Endothelial cell (in vitro differentiated cells): ENCODE data around the gene PPWD1. TPM values are rescaled to one million over a fixed set of nuclear protein-coding genes. Genes with fewer than 3 reads are reported as not detected.

Experiments used
- DNase-seq: peaks from one replicate; pipeline ENCODE4 v3.0.0; 2021; ENCODE audit warnings: low spot score
- H3K27ac Mint-ChIP-seq: one replicate; pipeline ENCODE4 v1.8.0; 2021; ENCODE audit warnings: mixed read lengths, inconsistent platforms; ENCODE audit not compliant: unreplicated experiment
- H3K27me3 Mint-ChIP-seq: one replicate; pipeline ENCODE4 v1.8.0; 2021; ENCODE audit warnings: mild to moderate bottlenecking, moderate library complexity, mixed read lengths, inconsistent platforms; ENCODE audit not compliant: unreplicated experiment
- H3K36me3 Mint-ChIP-seq: one replicate; pipeline ENCODE4 v1.8.0; 2021; ENCODE audit warnings: mild to moderate bottlenecking, low read depth, mixed read lengths, inconsistent platforms; ENCODE audit not compliant: unreplicated experiment
- H3K4me1 Mint-ChIP-seq: one replicate; pipeline ENCODE4 v1.8.0; 2021; ENCODE audit warnings: mild to moderate bottlenecking, mixed read lengths, inconsistent platforms; ENCODE audit not compliant: unreplicated experiment
- H3K4me3 Mint-ChIP-seq: one replicate; pipeline ENCODE4 v1.8.0; 2021; ENCODE audit warnings: mild to moderate bottlenecking, mixed read lengths, inconsistent platforms; ENCODE audit not compliant: unreplicated experiment
- H3K9me3 Mint-ChIP-seq: one replicate; pipeline ENCODE4 v1.8.0; 2021; ENCODE audit warnings: mixed read lengths, inconsistent platforms; ENCODE audit not compliant: unreplicated experiment
- total RNA-seq: library from RNA; stranded (reverse); fragmentation: NEBNext Ultra II Directional; extraction: Animal tissue kit (Norgen Biotek cat#: 25700); gene quantifications from one replicate; pipeline ENCODE4 v1.2.1, GENCODE V29; 2021; ENCODE audit not compliant: unreplicated experiment
- TF ChIP-seq, protein P1 (sequence below): fragments of 200-600 bp; sonication (generic); IDR thresholded peaks from one replicate; pipeline ENCODE4 v1.5.0; 2021; ENCODE audit warnings: antibody characterized with exemption; ENCODE audit not compliant: unreplicated experiment

Gene PPWD1
- total RNA-seq, 1 donor from 2014 or later: 44.9 TPM

DNA sequence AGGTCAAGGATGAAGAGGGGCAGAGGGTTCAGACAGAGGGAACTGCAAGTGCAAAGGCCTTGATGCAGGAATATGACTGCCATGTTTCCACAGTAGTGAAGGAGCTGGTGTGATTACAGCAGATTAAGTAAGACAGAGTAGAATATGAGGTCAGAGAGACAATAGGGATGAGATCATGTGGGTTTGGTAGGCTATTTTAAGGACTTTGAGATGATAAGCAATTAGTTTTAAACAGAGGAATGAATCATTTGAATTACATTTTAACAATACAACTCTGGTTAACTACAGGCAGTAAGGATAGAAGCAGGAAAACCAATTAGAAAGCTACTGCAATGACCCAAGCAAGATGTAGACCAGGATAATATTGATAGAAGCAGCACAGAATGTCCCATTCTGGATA is 7.8 kb upstream of the PPWD1 start:
- TF ChIP-seq, protein P1, sequence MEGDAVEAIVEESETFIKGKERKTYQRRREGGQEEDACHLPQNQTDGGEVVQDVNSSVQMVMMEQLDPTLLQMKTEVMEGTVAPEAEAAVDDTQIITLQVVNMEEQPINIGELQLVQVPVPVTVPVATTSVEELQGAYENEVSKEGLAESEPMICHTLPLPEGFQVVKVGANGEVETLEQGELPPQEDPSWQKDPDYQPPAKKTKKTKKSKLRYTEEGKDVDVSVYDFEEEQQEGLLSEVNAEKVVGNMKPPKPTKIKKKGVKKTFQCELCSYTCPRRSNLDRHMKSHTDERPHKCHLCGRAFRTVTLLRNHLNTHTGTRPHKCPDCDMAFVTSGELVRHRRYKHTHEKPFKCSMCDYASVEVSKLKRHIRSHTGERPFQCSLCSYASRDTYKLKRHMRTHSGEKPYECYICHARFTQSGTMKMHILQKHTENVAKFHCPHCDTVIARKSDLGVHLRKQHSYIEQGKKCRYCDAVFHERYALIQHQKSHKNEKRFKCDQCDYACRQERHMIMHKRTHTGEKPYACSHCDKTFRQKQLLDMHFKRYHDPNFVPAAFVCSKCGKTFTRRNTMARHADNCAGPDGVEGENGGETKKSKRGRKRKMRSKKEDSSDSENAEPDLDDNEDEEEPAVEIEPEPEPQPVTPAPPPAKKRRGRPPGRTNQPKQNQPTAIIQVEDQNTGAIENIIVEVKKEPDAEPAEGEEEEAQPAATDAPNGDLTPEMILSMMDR: no peak
- Mint-ChIP-seq H3K9me3 (no peaks in the 10 kb centered on the region), H3K4me3 (no peak overlapping the region), H3K4me1 (no peaks in the 10 kb centered on the region), H3K27me3 (peaks cover 1% of the 10 kb centered on the region), H3K36me3 (peaks cover 6% of the 10 kb centered on the region), H3K27ac (no peak overlapping the region)
- no peak for DNase-seq

DNA sequence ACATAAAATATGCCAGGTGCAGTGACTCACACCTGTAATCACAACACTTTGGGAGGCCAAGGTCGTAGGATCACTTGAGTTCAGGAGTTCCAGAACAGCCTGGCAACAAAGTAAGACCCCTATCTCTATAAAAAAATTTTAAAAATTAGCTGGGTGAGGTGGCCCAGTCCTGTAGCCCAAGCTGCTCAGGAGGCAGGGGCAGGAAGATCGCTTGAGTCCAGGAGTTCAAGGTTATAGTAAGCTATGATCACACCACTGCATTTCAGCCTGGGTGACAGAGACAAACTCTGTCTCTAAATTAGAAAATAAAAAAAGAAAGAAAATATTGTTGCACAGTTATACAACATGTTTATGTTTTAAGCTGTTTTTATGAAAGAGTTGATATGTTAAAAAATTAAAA is 6.9 kb upstream of the PPWD1 start:
- TF ChIP-seq, protein P1: no peak
- H3K36me3 Mint-ChIP-seq: peaks cover 6% of the 10 kb centered on the region

DNA sequence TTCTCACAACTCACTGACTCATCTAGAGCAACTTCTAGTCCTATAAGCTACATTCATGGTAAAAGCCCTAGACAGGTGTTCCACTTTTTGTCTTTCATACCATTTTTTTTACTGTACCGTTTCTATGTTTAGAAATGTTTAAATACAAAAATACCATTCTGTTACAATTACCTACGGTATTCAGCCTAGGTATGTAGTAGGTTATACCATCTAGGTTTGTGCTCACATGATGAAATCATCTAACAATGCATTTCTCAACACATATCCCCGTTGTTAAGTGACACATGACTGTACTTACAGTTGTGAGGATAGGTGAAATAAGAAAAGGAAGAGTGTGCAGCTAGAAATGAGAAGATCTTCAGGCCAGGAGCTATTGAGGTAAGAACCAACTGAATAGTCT is 6.4 kb upstream of the PPWD1 start:
- Mint-ChIP-seq H3K36me3 (peaks cover 6% of the 10 kb centered on the region), H3K27me3 (peaks cover 1% of the 10 kb centered on the region), H3K4me3 (no peak overlapping the region), H3K9me3 (no peaks in the 10 kb centered on the region), H3K27ac (no peak overlapping the region), H3K4me1 (peaks cover 3% of the 10 kb centered on the region)
- TF ChIP-seq, protein P1: no peak
- DNase-seq: no peak

More for the DNA sequence above, 6.9 kb upstream of the PPWD1 start:
- no peak overlapping the region for H3K4me3 Mint-ChIP-seq
- H3K9me3 Mint-ChIP-seq: no peaks in the 10 kb centered on the region
- no peaks in the 10 kb centered on the region for H3K4me1 Mint-ChIP-seq
- DNase-seq: no peak
- H3K27me3 Mint-ChIP-seq: peaks cover 1% of the 10 kb centered on the region
- H3K27ac Mint-ChIP-seq: no peak overlapping the region

DNA sequence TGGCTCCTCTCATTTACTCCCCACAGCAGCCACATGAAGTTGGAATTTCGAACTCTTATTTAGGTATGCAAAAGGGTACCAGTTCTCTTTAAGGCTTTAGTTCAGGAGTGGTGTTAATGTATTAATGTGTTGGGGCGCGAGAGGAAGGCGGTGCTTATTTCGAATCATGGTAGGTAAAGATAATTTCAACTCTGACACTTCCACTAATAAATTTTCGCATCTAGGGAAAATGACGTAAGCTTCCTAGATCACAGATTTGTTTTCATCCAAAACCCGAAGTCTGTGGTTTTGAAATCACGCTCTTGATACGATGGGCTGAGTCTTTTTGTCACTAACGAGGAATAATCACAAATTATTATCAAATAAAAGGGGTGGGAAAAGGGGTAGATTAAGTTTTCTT is 681 bp downstream of the PPWD1 start:
- H3K27ac Mint-ChIP-seq: peak overlapping the region; percentile 97
- H3K27me3 Mint-ChIP-seq: peaks cover 9% of the 10 kb centered on the region
- TF ChIP-seq, protein P1: no peak
- no peaks in the 10 kb centered on the region for H3K36me3 Mint-ChIP-seq
- H3K4me3 Mint-ChIP-seq: peak overlapping the region; percentile 97
- no peak for DNase-seq
- H3K9me3 Mint-ChIP-seq: no peaks in the 10 kb centered on the region
- H3K4me1 Mint-ChIP-seq: peaks cover 28% of the 10 kb centered on the region

DNA sequence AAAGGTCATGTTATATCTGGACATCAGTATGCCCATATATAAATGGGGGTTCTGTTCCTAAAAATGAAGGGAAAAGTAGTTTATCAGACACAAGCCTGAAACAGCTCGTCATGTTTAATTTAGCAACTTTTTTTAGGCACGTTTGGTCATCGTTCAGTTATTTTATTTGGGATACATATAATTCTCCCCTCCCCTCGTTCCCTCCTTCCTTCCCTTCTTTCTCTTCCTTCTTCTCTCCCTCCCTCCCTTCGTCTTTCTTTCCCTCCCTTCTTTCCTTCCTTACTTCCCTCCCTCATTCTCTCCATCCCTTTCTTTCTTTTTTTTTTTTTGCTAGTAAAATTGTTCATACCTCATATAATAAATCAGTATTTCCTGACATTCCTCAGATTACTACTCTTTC is 3.4 kb downstream of the PPWD1 start:
- H3K36me3 Mint-ChIP-seq: no peaks in the 10 kb centered on the region
- H3K27me3 Mint-ChIP-seq: peaks cover 9% of the 10 kb centered on the region
- TF ChIP-seq, protein P1: no peak
- H3K9me3 Mint-ChIP-seq: no peaks in the 10 kb centered on the region
- no peak for DNase-seq
- H3K4me1 Mint-ChIP-seq: peaks cover 25% of the 10 kb centered on the region
- no peak overlapping the region for H3K4me3 Mint-ChIP-seq
- no peak overlapping the region for H3K27ac Mint-ChIP-seq
